Pancreas (tissue), 10 donors: Measurements from ENCODE around the gene MRPL41. TPM values are rescaled to one million over a fixed set of nuclear protein-coding genes. Genes with fewer than 3 reads are reported as not detected.
A peak's percentile ranks its signal among the peaks of the same experiment; 100 is the strongest.

Source experiments
- ATAC-seq, 4 donors: fragments of 200-7000 bp; cut with Tn5 transposase; one replicate each; pipeline versions ENCODE4 v1.8.0 to v1.9.1; 2020; ENCODE audit warnings: mild to moderate bottlenecking in 4 of 4, moderate library complexity in 4 of 4
- DNase-seq, 6 donors: peaks; one replicate each; pipeline ENCODE4 v3.0.0-alpha.2; 2020
- FAIRE-seq: peaks from 2 replicates; lab custom pipeline; 2012; peaks lifted over from hg19 to GRCh38; lab: Jason Lieb, UNC
- H3K27ac ChIP-seq, 4 donors: fragments of 200-600 bp; sonication (generic); 1 replicate in 3 of 4; 2 replicates in 1 of 4; pipeline versions ENCODE4 v1.5.0 to v1.8.0; 2020
- H3K27me3 ChIP-seq, 4 donors: fragments of 200-600 bp; one replicate each; pipeline ENCODE4 v1.8.0; 2021
- H3K36me3 ChIP-seq, 3 donors: fragments of 200-600 bp; sonication (generic) in 1 of 3; one replicate each; pipeline versions ENCODE4 v1.5.0 to v1.8.0; 2020 to 2021
- H3K4me1 ChIP-seq, 3 donors: fragments of 200-600 bp; one replicate each; pipeline ENCODE4 v1.8.0; 2021
- H3K4me3 ChIP-seq, 4 donors: fragments of 200-600 bp; sonication (generic) in 2 of 4; one replicate each; pipeline versions ENCODE4 v1.5.0 to v1.8.0; 2020 to 2021
- H3K9me3 ChIP-seq, 4 donors: fragments of 200-600 bp; one replicate each; pipeline ENCODE4 v1.8.0; 2021
- CTCF ChIP-seq, 4 donors: fragments of 200-600 bp; sonication (generic) in 3 of 4; IDR thresholded peaks; one replicate each; pipeline versions ENCODE4 v1.5.0 to v1.8.0; 2021; ENCODE audit warnings: antibody characterized with exemption in 4 of 4
- WGBS, 2 donors: extraction: QIAGEN DNeasy Blood & Tissue Kit; methylation state at CpG; one replicate each; pipeline ENCODE4 v1.1.7; 2013; 5-methylcytosine and 5-hydroxymethylcytosine counted together
- intact Hi-C, 3 donors: fragments of 100-400 bp; cut with DNase I; formaldehyde crosslinking; loops; one replicate each; pipeline versions ENCODE4 v1.11.1 to v1.14.2; 2022
- polyA plus RNA-seq, 2 donors: library from polyadenylated mRNA; stranded (reverse); fragments of 200-250 nt; gene quantifications; one replicate each; pipeline ENCODE4 v1.2.3, GENCODE V29; 2013
- total RNA-seq, 6 donors: library from RNA; stranded (reverse); fragmentation: NEBNext Ultra II Directional in 4 of 6; extraction: Animal tissue kit (Norgen Biotek cat#: 25700) in 4 of 6; gene quantifications; one replicate each; pipeline versions ENCODE4 v1.2.1 to v1.2.4, GENCODE V29; 2021 to 2023
- donor health status: healthy with polysubstance abuse.
- donor health status: DM: no; HTN: no; CAD: no; lungs with moderate emphysema.
- donor health status: DM: no; HTN: no; CAD: no.
- donor health status: control.
- donor health status: control.
- donor health status: Bipolar disorder and iron deficiency.
- donor health status: DM: yes; HTN: yes; CAD: no.
- donor health status: DM: no; HTN: no; CAD: no.
- donor health status: DM: no; HTN: no; CAD: no.
- donor health status: DM: yes; HTN: yes; CAD: no.

MRPL41 gene
- total and polyA plus RNA-seq, 8 donors: 16.6 to 74.1 (median 23.6) TPM

GRCh38 chr9:137581361-137582285, 29.9 kb downstream of the MRPL41 start:
- Histone ChIP-seq H3K27ac (no peak overlapping the region), H3K36me3 (peaks cover 0 to 7% (median 2%) of the 10 kb centered on the region in 3 donors), H3K4me3 (no peak overlapping the region), H3K9me3 (no peaks in the 10 kb centered on the region), H3K4me1 (peaks cover 4 to 15% (median 10%) of the 10 kb centered on the region in 3 donors), H3K27me3 (no peaks in the 10 kb centered on the region)
- intact Hi-C loops: no loop called here
- no peak for ATAC-seq
- FAIRE-seq: no peak
- 90 to 92% methylated on average over 21 to 22 of the region's 22 CpGs for WGBS, 2 donors
- no peak for TF ChIP-seq CTCF (IDR thresholded peaks at IDR 0.05)
- peak in 1 of 6 donors; percentile 22 for DNase-seq

- H3K36me3 ChIP-seq: peaks cover 0 to 15% (median 7%) of the 10 kb centered on the region in 3 donors
- H3K27me3 ChIP-seq: no peaks in the 10 kb centered on the region
- no peaks in the 10 kb centered on the region for H3K9me3 ChIP-seq
- DNase-seq (peak in 1 of 6 donors; percentile 39), ATAC-seq (no peak), FAIRE-seq (no peak)
- peaks cover 0 to 10% (median 2%) of the 10 kb centered on the region in 3 donors for H3K4me1 ChIP-seq
- TF ChIP-seq CTCF (IDR thresholded peaks at IDR 0.05): peak in 1 of 4 donors; percentile 10
- intact Hi-C loops: no loop called here
- WGBS, 2 donors: 71 to 74% methylated on average over 20 of the region's 20 CpGs
- H3K4me3 ChIP-seq: no peak overlapping the region
- no peak overlapping the region for H3K27ac ChIP-seq
Measured at GRCh38 chr9:137582286-137582860, 30.7 kb downstream of the MRPL41 start.

GRCh38 chr9:137583347-137583746, 31.7 kb downstream of the MRPL41 start:
- intact Hi-C loops: no loop called here
- H3K4me3 ChIP-seq: no peak overlapping the region
- DNase-seq: no peak
- no peak for TF ChIP-seq CTCF (IDR thresholded peaks at IDR 0.05)
- peaks cover 0 to 4% (median 0%) of the 10 kb centered on the region in 3 donors for H3K4me1 ChIP-seq
- no peak for ATAC-seq
- no peak overlapping the region for H3K27ac ChIP-seq
- FAIRE-seq: no peak
- WGBS, 2 donors: 85 to 89% methylated on average over 14 of the region's 14 CpGs
- H3K36me3 ChIP-seq: peaks cover 0 to 16% (median 7%) of the 10 kb centered on the region in 3 donors
- no peaks in the 10 kb centered on the region for H3K27me3 ChIP-seq
- no peaks in the 10 kb centered on the region for H3K9me3 ChIP-seq

- Histone ChIP-seq H3K4me1 (peaks cover 0 to 4% (median 0%) of the 10 kb centered on the region in 3 donors), H3K9me3 (no peaks in the 10 kb centered on the region), H3K36me3 (peaks cover 0 to 16% (median 7%) of the 10 kb centered on the region in 3 donors), H3K27me3 (no peaks in the 10 kb centered on the region), H3K27ac (no peak overlapping the region), H3K4me3 (no peak overlapping the region)
- ATAC-seq: no peak
- no peak for TF ChIP-seq CTCF (IDR thresholded peaks at IDR 0.05)
- 88 to 89% methylated on average over 8 of the region's 8 CpGs for WGBS, 2 donors
- intact Hi-C loops: no loop called here
- FAIRE-seq: no peak
- peak in 1 of 6 donors; percentile 19 for DNase-seq
Measured at GRCh38 chr9:137583957-137584356, 32.3 kb downstream of the MRPL41 start.
